CD4-positive, alpha-beta T cell (primary cell): Measurements from ENCODE around the gene YTHDF1. TPM values are rescaled to one million over a fixed set of nuclear protein-coding genes. Genes with fewer than 3 reads are reported as not detected.
"Not testable (repeated sequence)": the region's sequence is repeated elsewhere in the genome, so short reads cannot be mapped to it uniquely, and the experiment has no call there.

Source experiments
- ATAC-seq: fragments of 200-7000 bp; cut with Tn5 transposase; one replicate; pipeline ENCODE4 v1.10.0; 2022; ENCODE audit warnings: mild to moderate bottlenecking; ENCODE audit not compliant: poor library complexity
- CTCF ChIA-PET: fragments of 350-600 bp; sonication (Branson Sonifier 250); formaldehyde crosslinking; loops from one replicate; lab custom pipeline; 2021; ENCODE audit warnings: antibody characterized with exemption, inconsistent platforms; lab: Charles Lee
- POLR2A ChIA-PET: fragments of 350-600 bp; sonication (Branson Sonifier 250); formaldehyde crosslinking; loops from one replicate; lab custom pipeline; 2021; ENCODE audit warnings: antibody characterized with exemption, inconsistent platforms; lab: Charles Lee
- DNase-seq, 14 experiments: peaks; one replicate each; pipeline ENCODE4 v3.0.0-alpha.2; 2013 to 2020; ENCODE audit warnings: mixed read lengths in 2 of 14
- H3K27ac ChIP-seq, 2 donors: one replicate each; pipeline versions ENCODE4 v1.5.1 to v1.7.0; 2013; ENCODE audit warnings: low read length in 2 of 2, low read depth in 1 of 2, mild to moderate bottlenecking in 1 of 2
- H3K27me3 ChIP-seq, 2 experiments: 1 replicate in 1 of 2; 2 replicates in 1 of 2; pipeline versions ENCODE4 v1.6.1 to v1.7.0; 2013; ENCODE audit warnings: low read length in 2 of 2, control low read depth in 1 of 2, mild to moderate bottlenecking in 1 of 2, moderate library complexity in 1 of 2; ENCODE audit not compliant: insufficient read depth in 2 of 2, control insufficient read depth in 1 of 2
- H3K36me3 ChIP-seq: one replicate; pipeline ENCODE4 v1.6.1; 2013; ENCODE audit warnings: low read length, control low read depth; ENCODE audit not compliant: insufficient read depth
- H3K4me1 ChIP-seq: one replicate; pipeline ENCODE4 v1.6.1; 2013; ENCODE audit warnings: low read length, control low read depth; ENCODE audit not compliant: insufficient read depth
- H3K4me3 ChIP-seq: one replicate; pipeline ENCODE4 v1.5.1; 2013; ENCODE audit warnings: mild to moderate bottlenecking, low read length, moderate library complexity
- H3K9me3 ChIP-seq, 2 experiments: 1 replicate in 1 of 2; 2 replicates in 1 of 2; pipeline versions ENCODE4 v1.6.1 to v1.7.0; 2013; ENCODE audit warnings: low read length in 2 of 2, mild to moderate bottlenecking in 2 of 2, control low read depth in 1 of 2, moderate library complexity in 1 of 2; ENCODE audit not compliant: control insufficient read depth in 1 of 2, insufficient read depth in 1 of 2
- H3K27ac Mint-ChIP-seq: one replicate; pipeline ENCODE4 v1.8.0; 2020; ENCODE audit warnings: mixed read lengths
- H3K27me3 Mint-ChIP-seq: one replicate; pipeline ENCODE4 v1.8.0; 2021; ENCODE audit warnings: mixed read lengths
- H3K36me3 Mint-ChIP-seq: one replicate; pipeline ENCODE4 v1.8.0; 2021; ENCODE audit warnings: low read depth, mixed read lengths
- H3K4me1 Mint-ChIP-seq: one replicate; pipeline ENCODE4 v1.8.0; 2021; ENCODE audit warnings: low read depth, mixed read lengths
- H3K4me3 Mint-ChIP-seq: one replicate; pipeline ENCODE4 v1.8.0; 2020; ENCODE audit warnings: mild to moderate bottlenecking, mixed read lengths
- H3K9me3 Mint-ChIP-seq: one replicate; pipeline ENCODE4 v1.8.0; 2020; ENCODE audit warnings: mixed read lengths
- intact Hi-C, 2 experiments: fragments of 100-400 bp; cut with DNase I in 1 of 2; cut with micrococcal nuclease in 1 of 2; formaldehyde crosslinking; loops; one replicate each; pipeline versions ENCODE4 v1.15.1 to v1.9.0; 2023 to 2025; cut with DNase I, micrococcal nuclease
- total RNA-seq, 174 experiments: library from RNA in 2 of 174; stranded (reverse) in 2 of 174; gene quantifications; one replicate each; pipeline ENCODE4 v1.2.3 and lab custom pipeline; 2021 to 2026
- TF ChIP-seq, protein P1 (sequence below): fragments of 200-600 bp; IDR thresholded peaks from one replicate; pipeline ENCODE4 v1.8.0; 2022; ENCODE audit warnings: antibody characterized with exemption, mild to moderate bottlenecking

YTHDF1 gene
- total RNA-seq, 2 experiments from 2014 or later: 43.7 to 44.1 TPM

DNA sequence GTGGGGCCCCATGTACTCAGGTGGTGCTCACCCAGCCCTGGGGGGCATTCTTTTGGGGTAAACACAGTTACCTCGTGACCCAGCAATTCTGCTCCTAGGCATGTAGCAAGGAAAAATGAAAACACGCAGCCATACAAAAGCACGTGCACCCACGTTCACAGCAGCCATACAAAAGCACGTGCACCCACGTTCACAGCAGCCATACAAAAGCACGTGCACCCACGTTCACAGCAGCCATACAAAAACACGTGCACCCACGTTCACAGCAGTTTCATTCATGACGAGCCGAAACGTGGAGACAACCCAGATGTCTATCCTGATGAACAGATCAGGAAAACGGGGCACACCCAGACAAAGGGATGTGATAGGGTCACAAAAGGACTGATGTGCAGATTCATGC lies 57.1 kb downstream of the YTHDF1 start:
- DNase-seq (no peak), ATAC-seq (no peak)
- Histone ChIP-seq H3K4me1 (no peaks in the 10 kb centered on the region), H3K9me3 (no peaks in the 10 kb centered on the region), H3K27me3 (peaks cover 0 to 22% of the 10 kb centered on the region in 2 experiments), H3K4me3 (no peak overlapping the region), H3K36me3 (no peaks in the 10 kb centered on the region), H3K27ac (no peak overlapping the region)
- CTCF ChIA-PET: no interaction called here
- TF ChIP-seq, protein P1, sequence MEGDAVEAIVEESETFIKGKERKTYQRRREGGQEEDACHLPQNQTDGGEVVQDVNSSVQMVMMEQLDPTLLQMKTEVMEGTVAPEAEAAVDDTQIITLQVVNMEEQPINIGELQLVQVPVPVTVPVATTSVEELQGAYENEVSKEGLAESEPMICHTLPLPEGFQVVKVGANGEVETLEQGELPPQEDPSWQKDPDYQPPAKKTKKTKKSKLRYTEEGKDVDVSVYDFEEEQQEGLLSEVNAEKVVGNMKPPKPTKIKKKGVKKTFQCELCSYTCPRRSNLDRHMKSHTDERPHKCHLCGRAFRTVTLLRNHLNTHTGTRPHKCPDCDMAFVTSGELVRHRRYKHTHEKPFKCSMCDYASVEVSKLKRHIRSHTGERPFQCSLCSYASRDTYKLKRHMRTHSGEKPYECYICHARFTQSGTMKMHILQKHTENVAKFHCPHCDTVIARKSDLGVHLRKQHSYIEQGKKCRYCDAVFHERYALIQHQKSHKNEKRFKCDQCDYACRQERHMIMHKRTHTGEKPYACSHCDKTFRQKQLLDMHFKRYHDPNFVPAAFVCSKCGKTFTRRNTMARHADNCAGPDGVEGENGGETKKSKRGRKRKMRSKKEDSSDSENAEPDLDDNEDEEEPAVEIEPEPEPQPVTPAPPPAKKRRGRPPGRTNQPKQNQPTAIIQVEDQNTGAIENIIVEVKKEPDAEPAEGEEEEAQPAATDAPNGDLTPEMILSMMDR: no peak
- H3K9me3 Mint-ChIP-seq: no peaks in the 10 kb centered on the region
- H3K4me1 Mint-ChIP-seq: no peaks in the 10 kb centered on the region
- H3K4me3 Mint-ChIP-seq: no peak overlapping the region
- H3K27me3 Mint-ChIP-seq: peaks cover 32% of the 10 kb centered on the region
- POLR2A ChIA-PET: no interaction called here
- no peak overlapping the region for H3K27ac Mint-ChIP-seq
- H3K36me3 Mint-ChIP-seq: no peaks in the 10 kb centered on the region
- intact Hi-C loops: no loop called here

DNA sequence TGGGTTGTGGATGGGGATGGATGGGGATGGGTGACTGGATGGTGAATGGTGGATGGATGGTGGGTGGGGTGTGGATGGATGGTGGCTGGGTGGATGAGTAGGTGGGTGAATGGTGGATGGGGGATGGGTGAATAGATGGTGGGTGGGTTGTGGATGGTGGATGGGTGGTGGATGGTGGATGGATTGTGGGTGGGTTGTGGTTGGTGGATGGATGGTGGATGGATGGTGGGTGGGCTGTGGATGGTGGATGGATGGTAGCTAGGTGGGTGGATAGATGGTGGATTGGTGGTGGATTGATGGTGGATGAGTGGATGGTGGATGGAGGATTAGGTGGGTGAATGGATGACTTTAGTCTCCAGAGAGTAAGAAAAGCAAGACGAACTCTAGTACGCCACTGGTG lies 57.6 kb downstream of the YTHDF1 start:
- Mint-ChIP-seq H3K9me3 (no peaks in the 10 kb centered on the region), H3K27me3 (peaks cover 37% of the 10 kb centered on the region), H3K36me3 (no peaks in the 10 kb centered on the region), H3K4me3 (no peak overlapping the region), H3K4me1 (no peaks in the 10 kb centered on the region), H3K27ac (no peak overlapping the region)
- Histone ChIP-seq H3K27ac (no peak overlapping the region), H3K9me3 (no peaks in the 10 kb centered on the region), H3K27me3 (peaks cover 3 to 26% of the 10 kb centered on the region in 2 experiments), H3K4me3 (no peak overlapping the region), H3K36me3 (no peaks in the 10 kb centered on the region), H3K4me1 (no peaks in the 10 kb centered on the region)
- ChIA-PET POLR2A (no interaction called here), CTCF (no interaction called here)
- no peak for ATAC-seq
- TF ChIP-seq, protein P1: no peak
- DNase-seq: no peak
- intact Hi-C loops: no loop called here

DNA sequence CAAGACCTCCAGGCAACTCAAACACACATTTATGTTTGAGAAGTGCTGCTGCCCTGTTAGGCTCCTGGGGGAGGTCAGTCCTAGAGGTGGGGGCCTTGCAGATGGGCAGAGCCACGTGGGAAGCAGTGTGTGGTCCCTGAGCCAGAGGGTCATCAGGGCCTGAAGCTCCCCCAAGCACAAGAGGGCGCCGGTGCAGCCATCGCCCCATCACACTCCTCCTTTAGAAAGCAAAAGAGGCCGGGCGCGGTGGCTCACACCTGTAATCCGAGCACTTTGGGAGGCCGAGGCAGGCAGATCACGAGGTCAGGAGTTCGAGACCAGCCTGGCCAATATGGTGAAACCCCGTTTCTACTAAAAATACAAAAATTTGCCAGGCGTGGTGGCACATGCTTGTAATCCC lies 58.5 kb downstream of the YTHDF1 start:
- H3K9me3 ChIP-seq, H3K4me1 Mint-ChIP-seq, H3K4me1 ChIP-seq, H3K4me3 ChIP-seq, CTCF ChIA-PET, H3K9me3 Mint-ChIP-seq, H3K36me3 ChIP-seq, intact Hi-C loops, ATAC-seq, H3K36me3 Mint-ChIP-seq, H3K27ac Mint-ChIP-seq, H3K27ac ChIP-seq, H3K4me3 Mint-ChIP-seq, DNase-seq, POLR2A ChIA-PET: not testable (repeated sequence)
- peaks cover 34% of the 10 kb centered on the region for H3K27me3 Mint-ChIP-seq
- peaks cover 9 to 33% of the 10 kb centered on the region in 2 experiments for H3K27me3 ChIP-seq

DNA sequence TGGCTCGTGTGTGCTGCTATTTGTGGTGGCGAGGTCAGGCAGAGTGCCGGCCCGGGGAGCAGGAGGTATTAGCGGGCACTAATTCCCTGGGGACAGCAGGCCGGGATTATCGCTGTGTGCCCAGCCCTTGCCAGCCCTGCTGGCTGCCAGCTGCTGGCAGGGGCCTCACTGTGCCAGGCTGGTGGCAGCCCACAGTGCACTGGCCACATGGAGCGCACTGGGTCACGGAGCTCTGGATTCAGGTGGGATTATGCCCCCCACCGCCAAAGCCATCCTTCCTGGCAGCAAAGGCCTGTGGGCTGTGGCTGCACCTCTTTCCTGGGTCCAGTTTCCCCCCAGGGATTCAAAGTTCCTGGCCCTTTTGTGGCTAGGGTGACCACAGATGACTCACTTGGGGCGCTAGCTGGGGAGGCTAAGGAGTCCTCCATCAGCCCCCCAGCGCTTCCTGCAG lies 59.7 kb downstream of the YTHDF1 start:
- CTCF ChIA-PET: no interaction called here
- H3K4me3 ChIP-seq: no peak overlapping the region
- intact Hi-C loops: no loop called here
- no peak for DNase-seq
- TF ChIP-seq, protein P1: no peak
- H3K4me1 ChIP-seq: no peaks in the 10 kb centered on the region
- no peak overlapping the region for H3K27ac ChIP-seq
- peaks cover 0 to 11% of the 10 kb centered on the region in 2 experiments for H3K9me3 ChIP-seq
- Mint-ChIP-seq H3K9me3 (no peaks in the 10 kb centered on the region), H3K27ac (no peak overlapping the region), H3K4me1 (no peaks in the 10 kb centered on the region), H3K27me3 (peaks cover 30% of the 10 kb centered on the region), H3K36me3 (no peaks in the 10 kb centered on the region), H3K4me3 (no peak overlapping the region)
- peaks cover 16 to 36% of the 10 kb centered on the region in 2 experiments for H3K27me3 ChIP-seq
- no peak for ATAC-seq
- no peaks in the 10 kb centered on the region for H3K36me3 ChIP-seq
- POLR2A ChIA-PET: no interaction called here
